PC-9 (cell line): ENCODE results near the gene PLS3.

Experiments
- CTCF ChIP-seq: fragments of 200-600 bp; sonication (generic); conservative IDR thresholded peaks from 2 replicates; pipeline ENCODE4 v1.6.1; 2017; ENCODE audit warnings: mixed run types, antibody characterized with exemption, mild to moderate bottlenecking, moderate library complexity
- EZH2 ChIP-seq: fragments of 200-600 bp; sonication (generic); IDR thresholded peaks from 2 replicates; pipeline ENCODE4 v1.8.0; 2017; ENCODE audit warnings: antibody characterized with exemption, low read depth

DNA sequence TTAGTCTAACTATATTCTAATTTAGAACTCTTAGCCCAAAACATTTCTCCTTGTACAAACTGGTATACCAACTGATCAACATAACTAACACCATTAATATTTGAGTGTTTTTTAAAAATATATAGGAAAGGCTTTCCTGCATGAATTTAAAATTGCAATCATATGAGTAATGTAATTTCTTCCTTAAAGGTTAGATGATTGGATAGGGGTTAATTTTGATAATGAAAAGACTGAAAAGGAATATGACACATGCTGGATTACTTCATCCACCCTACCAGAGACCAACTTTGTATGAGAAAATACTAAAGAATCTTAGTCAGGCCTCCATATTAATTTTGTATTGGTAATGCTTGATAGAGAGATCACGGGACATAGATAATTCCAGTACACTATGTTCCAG lies 25.1 kb upstream of the PLS3 start:
- TF ChIP-seq CTCF: no peak
- no peak for TF ChIP-seq EZH2
